A549 (cell line): ENCODE results near the gene TSHR. TPM values are rescaled to one million over a fixed set of nuclear protein-coding genes. Genes with fewer than 3 reads are reported as not detected.

Experiments
- ATAC-seq, 2 experiments: fragments of 200-7000 bp in 1 of 2; fragments of >200 bp in 1 of 2; cut with Nextera tagmentation in 1 of 2; cut with Tn5 transposase in 1 of 2; 3 replicates each; pipeline versions ENCODE4 v1.8.0 to v1.9.1; 2018 to 2020; ENCODE audit warnings: mild to moderate bottlenecking in 1 of 2, moderate library complexity in 1 of 2
- CTCF ChIA-PET: fragments of 300-600 bp; sonication (Branson Sonifier 250); formaldehyde crosslinking; extraction: SDS; loops from one replicate; lab custom pipeline; 2021; ENCODE audit warnings: antibody characterized with exemption, inconsistent platforms; lab: Yijun Ruan, JAX
- POLR2A ChIA-PET: fragments of 350-600 bp; formaldehyde crosslinking; extraction: SDS; loops from one replicate; lab custom pipeline; 2021; ENCODE audit warnings: antibody characterized with exemption, inconsistent platforms; lab: Yijun Ruan, JAX
- DNase-seq, 2 experiments: peaks; one replicate each; pipeline versions ENCODE4 v3.0.0 to v3.0.0-alpha.2; 2011 to 2016; ENCODE audit warnings: low read depth in 1 of 2, low spot score in 1 of 2
- FAIRE-seq: peaks from 2 replicates; lab custom pipeline; 2011; peaks lifted over from hg19 to GRCh38; lab: Jason Lieb, UNC
- H3K27ac ChIP-seq, 2 experiments: fragments of >200 bp; sonication (Bioruptor Twin); formaldehyde crosslinking; 3 replicates each; pipeline ENCODE4 v1.5.1; 2016 to 2017
- H3K4me1 ChIP-seq: fragments of >200 bp; sonication (Bioruptor Twin); formaldehyde crosslinking; 3 replicates; pipeline ENCODE4 v1.6.1; 2016
- H3K4me2 ChIP-seq: fragments of >200 bp; sonication (Bioruptor Twin); formaldehyde crosslinking; 3 replicates; pipeline ENCODE4 v1.6.1; 2016
- H3K4me3 ChIP-seq: fragments of >200 bp; sonication (Bioruptor Twin); formaldehyde crosslinking; 3 replicates; pipeline ENCODE4 v1.5.1; 2016
- H3K9me3 ChIP-seq: fragments of >200 bp; sonication (Bioruptor Twin); formaldehyde crosslinking; 3 replicates; pipeline ENCODE4 v1.6.1; 2016
- BHLHE40 ChIP-seq: IDR thresholded peaks from 2 replicates; pipeline ENCODE4 v1.6.1; 2012; ENCODE audit warnings: low read depth, low read length, inconsistent platforms
- CHD4 ChIP-seq: fragments of 200-600 bp; sonication (generic); IDR thresholded peaks from 2 replicates; pipeline ENCODE4 v1.6.1; 2016; ENCODE audit warnings: antibody characterized with exemption, mild to moderate bottlenecking, borderline replicate concordance
- EHF ChIP-seq: fragments of 250-450 bp; sonication (Bioruptor Pico); IDR thresholded peaks from 2 replicates; pipeline ENCODE4 v1.5.0; 2020; ENCODE audit warnings: mild to moderate bottlenecking
- EHMT2 ChIP-seq: fragments of 200-600 bp; sonication (generic); IDR thresholded peaks from 2 replicates; pipeline ENCODE4 v1.6.1; 2016; ENCODE audit warnings: antibody characterized with exemption, low read depth, mild to moderate bottlenecking, moderate library complexity
- EP300 ChIP-seq, 2 experiments: fragments of >200 bp; sonication (Bioruptor Twin); formaldehyde crosslinking; IDR thresholded peaks; 2 replicates in 1 of 2; 3 replicates in 1 of 2; pipeline ENCODE4 v1.6.1; 2016 to 2017
- ESRRA ChIP-seq: fragments of 150-350 bp; IDR thresholded peaks from 2 replicates; pipeline ENCODE4 v1.6.1; 2014; ENCODE audit warnings: mild to moderate bottlenecking, low read length, borderline replicate concordance
- GATA3 ChIP-seq: IDR thresholded peaks from 2 replicates; pipeline ENCODE4 v1.6.1; 2012; ENCODE audit warnings: borderline replicate concordance
- JUN ChIP-seq, 2 experiments: fragments of >200 bp; sonication (Bioruptor Twin); formaldehyde crosslinking; IDR thresholded peaks; 2 replicates in 1 of 2; 3 replicates in 1 of 2; pipeline ENCODE4 v1.6.1; 2016 to 2017
- KDM5A ChIP-seq: fragments of 200-600 bp; sonication (generic); IDR thresholded peaks from 2 replicates; pipeline ENCODE4 v1.6.1; 2016; ENCODE audit warnings: antibody characterized with exemption, mild to moderate bottlenecking
- MAFK ChIP-seq: fragments of 450-650 bp; IDR thresholded peaks from 2 replicates; pipeline ENCODE4 v1.6.1; 2014; ENCODE audit not compliant: partially characterized antibody
- NPAS2 ChIP-seq: fragments of 250-450 bp; sonication (Bioruptor Pico); IDR thresholded peaks from 2 replicates; pipeline ENCODE4 v1.8.0; 2022; ENCODE audit warnings: mild to moderate bottlenecking, moderate library complexity, borderline replicate concordance
- RNF2 ChIP-seq: fragments of 200-600 bp; sonication (generic); IDR thresholded peaks from 2 replicates; pipeline ENCODE4 v1.6.1; 2016; ENCODE audit warnings: low read depth, mild to moderate bottlenecking, antibody characterized with exemption, moderate library complexity, borderline replicate concordance
- TFCP2L1 ChIP-seq: fragments of 250-450 bp; sonication (Bioruptor Pico); IDR thresholded peaks from 2 replicates; pipeline ENCODE4 v1.5.0; 2021; ENCODE audit warnings: mild to moderate bottlenecking
- TP53 ChIP-seq: fragments of 250-450 bp; sonication (Bioruptor Pico); IDR thresholded peaks from 2 replicates; pipeline ENCODE4 v1.5.0; 2021; ENCODE audit warnings: mild to moderate bottlenecking, moderate library complexity
- ZNF302 ChIP-seq: fragments of 250-450 bp; sonication (Bioruptor Pico); IDR thresholded peaks from 2 replicates; pipeline ENCODE4 v1.9.0; 2021; ENCODE audit warnings: inconsistent platforms, mild to moderate bottlenecking, moderate library complexity
- ZSCAN20 ChIP-seq: fragments of 250-450 bp; sonication (Bioruptor Pico); IDR thresholded peaks from 2 replicates; pipeline ENCODE4 v1.8.0; 2022; ENCODE audit warnings: mild to moderate bottlenecking, moderate library complexity
- WGBS: methylation state at CpG from one replicate; pipeline ENCODE4 v1.1.6; 2017; ENCODE audit errors: missing lambda C conversion rate; 5-methylcytosine and 5-hydroxymethylcytosine counted together
- polyA plus RNA-seq, 4 experiments: library from polyadenylated mRNA; depleted of rRNA in 3 of 4; stranded (reverse); fragments of >200 nt; fragmentation: RNase III in 1 of 4; extraction: RNeasy Plus Mini Kit Qiagen cat#74134 plus additional on column Dnase treatment in 1 of 4; gene quantifications; 2 replicates in 3 of 4; 3 replicates in 1 of 4; pipeline ENCODE4 v1.2.3, GENCODE V29; 2011 to 2017
- TF ChIP-seq, protein P1 (sequence below): fragments of >200 bp; sonication (Bioruptor Twin); formaldehyde crosslinking; IDR thresholded peaks from 2 replicates; pipeline ENCODE4 v1.6.1; 2016
- TF ChIP-seq, protein P2 (sequence below): fragments of >200 bp; sonication (Bioruptor Twin); formaldehyde crosslinking; IDR thresholded peaks from 3 replicates; pipeline ENCODE4 v1.5.1; 2016
- TF ChIP-seq, protein P3 (sequence below): fragments of 150-350 bp; IDR thresholded peaks from 2 replicates; pipeline ENCODE4 v1.6.1; 2014; ENCODE audit warnings: low read depth, mild to moderate bottlenecking, low read length
- TF ChIP-seq, protein P4 (sequence below): fragments of >200 bp; sonication (Bioruptor Twin); formaldehyde crosslinking; IDR thresholded peaks from 3 replicates; pipeline ENCODE4 v1.6.1; 2016
- TF ChIP-seq, protein P5 (sequence below): fragments of 250-450 bp; sonication (Bioruptor Pico); IDR thresholded peaks from 2 replicates; pipeline ENCODE4 v1.5.0; 2021; ENCODE audit warnings: mild to moderate bottlenecking, moderate library complexity, borderline replicate concordance

TSHR gene
- polyA plus RNA-seq, 2 of the 4 experiments (the other 2 are of a cell fraction) = not detected

DNA sequence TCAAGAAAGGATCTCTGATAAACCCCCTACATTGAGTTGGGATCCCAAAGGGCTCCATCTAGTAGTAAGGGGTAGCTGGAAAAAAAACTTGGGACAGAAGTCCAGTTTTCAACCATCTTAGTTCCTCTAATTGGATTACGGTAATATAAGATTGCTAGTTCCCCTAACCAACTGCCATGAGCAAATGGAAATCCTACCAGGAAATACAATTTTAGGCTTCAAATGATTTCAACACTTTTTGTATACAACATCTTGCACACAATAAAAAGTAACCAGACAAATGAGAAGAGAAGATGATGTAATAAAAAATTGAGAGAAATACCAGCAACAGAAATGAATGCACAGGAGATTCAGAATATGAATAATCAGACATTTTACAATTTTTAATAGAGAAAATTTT, 73.0 kb downstream of the TSHR start (continued):
- TF ChIP-seq CHD4 = no peak

DNA sequence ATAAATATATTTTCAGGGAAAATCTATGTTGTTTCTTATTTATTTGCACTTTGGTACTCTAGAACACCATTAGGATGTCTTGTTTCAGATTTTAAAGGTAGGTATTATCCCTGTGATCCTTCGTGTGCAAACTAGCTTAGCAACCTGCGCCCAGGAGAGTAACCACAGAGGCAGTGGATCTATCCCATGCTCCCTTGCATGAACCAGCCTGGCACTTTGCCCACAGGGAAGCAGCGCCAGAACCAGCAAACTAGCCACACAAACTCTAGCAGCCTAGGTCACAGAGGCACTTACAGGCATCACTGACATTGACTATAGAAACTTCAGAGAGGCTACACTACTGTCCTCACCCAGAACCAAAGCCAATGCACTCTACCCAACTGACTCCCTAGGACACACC, 76.1 kb downstream of the TSHR start:
- CTCF ChIA-PET = no interaction called here
- no peak for FAIRE-seq
- Histone ChIP-seq H3K4me1 (no peaks in the 10 kb centered on the region), H3K4me2 (no peak overlapping the region)
- TF ChIP-seq TFCP2L1 (no peak), MAFK (no peak), NPAS2 (CRISPR knock-in tag) (no peak), ZSCAN20 (CRISPR knock-in tag) (no peak), RNF2 (no peak), EHMT2 (no peak), ESRRA (no peak), GATA3 (no peak), JUN (IDR thresholded peaks at IDR 0.05) (no peak), BHLHE40 (no peak), EP300 (IDR thresholded peaks at IDR 0.05) (no peak), EHF (CRISPR knock-in tag) (no peak), ZNF302 (no peak), TP53 (CRISPR knock-in tag) (no peak), KDM5A (no peak)
- TF ChIP-seq, protein P1, sequence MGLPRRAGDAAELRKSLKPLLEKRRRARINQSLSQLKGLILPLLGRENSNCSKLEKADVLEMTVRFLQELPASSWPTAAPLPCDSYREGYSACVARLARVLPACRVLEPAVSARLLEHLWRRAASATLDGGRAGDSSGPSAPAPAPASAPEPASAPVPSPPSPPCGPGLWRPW = no peak
- TF ChIP-seq, protein P2, sequence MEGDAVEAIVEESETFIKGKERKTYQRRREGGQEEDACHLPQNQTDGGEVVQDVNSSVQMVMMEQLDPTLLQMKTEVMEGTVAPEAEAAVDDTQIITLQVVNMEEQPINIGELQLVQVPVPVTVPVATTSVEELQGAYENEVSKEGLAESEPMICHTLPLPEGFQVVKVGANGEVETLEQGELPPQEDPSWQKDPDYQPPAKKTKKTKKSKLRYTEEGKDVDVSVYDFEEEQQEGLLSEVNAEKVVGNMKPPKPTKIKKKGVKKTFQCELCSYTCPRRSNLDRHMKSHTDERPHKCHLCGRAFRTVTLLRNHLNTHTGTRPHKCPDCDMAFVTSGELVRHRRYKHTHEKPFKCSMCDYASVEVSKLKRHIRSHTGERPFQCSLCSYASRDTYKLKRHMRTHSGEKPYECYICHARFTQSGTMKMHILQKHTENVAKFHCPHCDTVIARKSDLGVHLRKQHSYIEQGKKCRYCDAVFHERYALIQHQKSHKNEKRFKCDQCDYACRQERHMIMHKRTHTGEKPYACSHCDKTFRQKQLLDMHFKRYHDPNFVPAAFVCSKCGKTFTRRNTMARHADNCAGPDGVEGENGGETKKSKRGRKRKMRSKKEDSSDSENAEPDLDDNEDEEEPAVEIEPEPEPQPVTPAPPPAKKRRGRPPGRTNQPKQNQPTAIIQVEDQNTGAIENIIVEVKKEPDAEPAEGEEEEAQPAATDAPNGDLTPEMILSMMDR = no peak
- TF ChIP-seq, protein P3, sequence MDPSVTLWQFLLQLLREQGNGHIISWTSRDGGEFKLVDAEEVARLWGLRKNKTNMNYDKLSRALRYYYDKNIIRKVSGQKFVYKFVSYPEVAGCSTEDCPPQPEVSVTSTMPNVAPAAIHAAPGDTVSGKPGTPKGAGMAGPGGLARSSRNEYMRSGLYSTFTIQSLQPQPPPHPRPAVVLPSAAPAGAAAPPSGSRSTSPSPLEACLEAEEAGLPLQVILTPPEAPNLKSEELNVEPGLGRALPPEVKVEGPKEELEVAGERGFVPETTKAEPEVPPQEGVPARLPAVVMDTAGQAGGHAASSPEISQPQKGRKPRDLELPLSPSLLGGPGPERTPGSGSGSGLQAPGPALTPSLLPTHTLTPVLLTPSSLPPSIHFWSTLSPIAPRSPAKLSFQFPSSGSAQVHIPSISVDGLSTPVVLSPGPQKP = no peak
- TF ChIP-seq, protein P4, sequence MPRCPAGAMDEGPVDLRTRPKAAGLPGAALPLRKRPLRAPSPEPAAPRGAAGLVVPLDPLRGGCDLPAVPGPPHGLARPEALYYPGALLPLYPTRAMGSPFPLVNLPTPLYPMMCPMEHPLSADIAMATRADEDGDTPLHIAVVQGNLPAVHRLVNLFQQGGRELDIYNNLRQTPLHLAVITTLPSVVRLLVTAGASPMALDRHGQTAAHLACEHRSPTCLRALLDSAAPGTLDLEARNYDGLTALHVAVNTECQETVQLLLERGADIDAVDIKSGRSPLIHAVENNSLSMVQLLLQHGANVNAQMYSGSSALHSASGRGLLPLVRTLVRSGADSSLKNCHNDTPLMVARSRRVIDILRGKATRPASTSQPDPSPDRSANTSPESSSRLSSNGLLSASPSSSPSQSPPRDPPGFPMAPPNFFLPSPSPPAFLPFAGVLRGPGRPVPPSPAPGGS = no peak
- TF ChIP-seq, protein P5, sequence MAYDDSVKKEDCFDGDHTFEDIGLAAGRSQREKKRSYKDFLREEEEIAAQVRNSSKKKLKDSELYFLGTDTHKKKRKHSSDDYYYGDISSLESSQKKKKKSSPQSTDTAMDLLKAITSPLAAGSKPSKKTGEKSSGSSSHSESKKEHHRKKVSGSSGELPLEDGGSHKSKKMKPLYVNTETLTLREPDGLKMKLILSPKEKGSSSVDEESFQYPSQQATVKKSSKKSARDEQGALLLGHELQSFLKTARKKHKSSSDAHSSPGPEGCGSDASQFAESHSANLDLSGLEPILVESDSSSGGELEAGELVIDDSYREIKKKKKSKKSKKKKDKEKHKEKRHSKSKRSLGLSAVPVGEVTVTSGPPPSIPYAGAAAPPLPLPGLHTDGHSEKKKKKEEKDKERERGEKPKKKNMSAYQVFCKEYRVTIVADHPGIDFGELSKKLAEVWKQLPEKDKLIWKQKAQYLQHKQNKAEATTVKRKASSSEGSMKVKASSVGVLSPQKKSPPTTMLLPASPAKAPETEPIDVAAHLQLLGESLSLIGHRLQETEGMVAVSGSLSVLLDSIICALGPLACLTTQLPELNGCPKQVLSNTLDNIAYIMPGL = no peak
- TF ChIP-seq, all 56 proteins: peak for 0
- DNase-seq (no peak), ATAC-seq (no peak)
- no peaks in the 10 kb centered on the region for H3K9me3 ChIP-seq
- no peak overlapping the region for H3K4me3 ChIP-seq
- 0% methylated on average over 3 of the region's 3 CpGs for WGBS
- no peak overlapping the region for H3K27ac ChIP-seq
- POLR2A ChIA-PET = no interaction called here
